Stimulated activated effector memory CD8-positive, alpha-beta T cell treated with anti-CD3 and anti-CD28 coated beads, Interleukin-12 subunit alpha, Interleukin-12 subunit beta, amount 100 ng/mL, for 72 hours (primary cell): ENCODE results near the gene ABR.

ENCODE experiments used
- ATAC-seq: fragments of 150-1000 bp; cut with Tn5 transposase; 2 replicates; pipeline ENCODE4 v1.10.0; 2021
- DNase-seq, 2 donors: peaks; one replicate each; pipeline ENCODE4 v3.0.0; 2021 to 2022; ENCODE audit warnings: low spot score in 2 of 2
- H3K27ac Mint-ChIP-seq: one replicate; pipeline ENCODE4 v1.8.0; 2022; ENCODE audit warnings: mild to moderate bottlenecking, mixed read lengths
- H3K36me3 Mint-ChIP-seq: one replicate; pipeline ENCODE4 v1.8.0; 2022; ENCODE audit warnings: mild to moderate bottlenecking, mixed read lengths
- H3K4me1 Mint-ChIP-seq: one replicate; pipeline ENCODE4 v1.8.0; 2022; ENCODE audit warnings: mixed read lengths
- H3K4me3 Mint-ChIP-seq: one replicate; pipeline ENCODE4 v1.8.0; 2022; ENCODE audit warnings: mild to moderate bottlenecking, mixed read lengths
- H3K9me3 Mint-ChIP-seq: one replicate; pipeline ENCODE4 v1.8.0; 2022; ENCODE audit warnings: mixed read lengths

Gene ABR

DNA sequence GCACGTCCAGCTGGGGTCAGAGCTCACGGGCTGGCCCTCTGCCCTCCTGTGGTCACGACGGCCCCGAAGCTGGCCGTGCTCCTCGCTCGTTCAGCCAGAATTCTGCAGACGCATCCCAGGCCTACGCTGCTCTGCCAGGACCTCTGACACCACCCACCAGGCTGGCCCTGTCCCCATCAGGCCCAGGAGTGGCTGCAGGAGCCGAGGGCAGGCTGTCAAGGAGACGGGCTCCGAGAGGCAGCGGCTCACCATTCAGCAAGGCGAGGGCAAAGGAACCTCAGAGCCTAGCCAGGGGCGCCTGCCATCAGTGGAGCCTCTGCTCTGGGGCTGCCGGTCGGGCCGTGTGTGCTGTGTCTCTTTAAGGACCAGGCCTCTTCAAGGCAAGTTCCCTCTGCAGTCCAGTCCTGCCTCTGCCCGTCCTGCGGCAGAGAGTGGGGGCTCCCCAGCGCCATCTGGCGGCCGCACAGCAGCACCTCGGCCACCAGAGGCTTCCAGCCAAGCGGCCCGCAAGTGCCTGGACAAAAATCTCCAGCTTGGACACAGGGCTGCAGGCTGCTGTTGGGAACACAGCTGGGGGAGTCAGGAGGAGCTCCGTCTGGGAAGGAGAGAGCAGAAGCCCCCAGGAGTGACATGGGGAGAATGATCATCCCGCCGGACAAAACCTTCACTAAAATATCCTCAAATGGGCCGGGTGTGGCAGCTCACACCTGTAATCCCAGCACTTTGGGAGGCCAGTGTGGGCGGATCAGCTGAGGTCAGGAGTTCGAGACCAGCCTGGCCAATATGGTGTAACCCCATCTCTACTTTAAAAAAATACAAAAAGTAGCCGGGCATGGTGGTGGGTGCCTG lies 7.4 kb upstream of the ABR start:
- peak; percentile 82 to 87 for DNase-seq
- Mint-ChIP-seq H3K4me1 (peaks cover 24% of the 10 kb centered on the region), H3K9me3 (no peaks in the 10 kb centered on the region)

DNA sequence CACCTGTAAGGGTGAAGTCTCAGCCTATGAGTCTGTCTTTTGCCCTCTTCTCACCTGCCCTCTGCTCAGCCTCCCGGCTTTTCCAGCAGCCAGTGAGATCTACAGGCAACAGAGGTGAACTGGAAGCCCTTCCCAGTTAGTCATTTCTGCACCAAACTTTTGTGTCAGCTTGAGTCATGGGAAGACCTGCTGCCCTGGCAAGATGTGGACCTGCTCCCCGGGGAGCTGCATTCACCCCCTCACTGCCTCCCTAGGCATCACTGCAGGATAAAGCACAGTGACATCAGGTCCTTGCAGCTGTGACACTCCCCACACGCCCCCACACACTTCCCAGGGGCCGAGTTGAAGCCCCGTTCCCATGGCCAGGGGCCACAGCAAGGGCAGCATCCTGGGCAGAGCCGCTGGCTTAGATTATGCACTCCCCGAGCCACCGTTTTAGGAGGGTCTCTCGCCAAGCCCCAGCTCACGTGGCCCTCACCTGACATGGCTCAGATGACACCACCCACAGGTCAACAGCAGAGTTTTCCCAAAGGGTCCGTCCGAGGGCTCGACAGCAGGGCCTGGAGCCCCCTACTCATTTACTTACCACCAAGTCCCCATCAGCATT lies 6.5 kb upstream of the ABR start:
- H3K36me3 Mint-ChIP-seq, result peaks cover 4% of the 10 kb centered on the region
- no peak overlapping the region for H3K27ac Mint-ChIP-seq
- no peak for DNase-seq
- no peak overlapping the region for H3K4me3 Mint-ChIP-seq
- no peaks in the 10 kb centered on the region for H3K9me3 Mint-ChIP-seq
- no peak for ATAC-seq
- H3K4me1 Mint-ChIP-seq, result peaks cover 24% of the 10 kb centered on the region

More for the DNA sequence above, 7.4 kb upstream of the ABR start:
- Mint-ChIP-seq H3K27ac (peak overlapping the region; percentile 74), H3K4me3 (no peak overlapping the region), H3K36me3 (peaks cover 4% of the 10 kb centered on the region)
- ATAC-seq, result peak; percentile 88

DNA sequence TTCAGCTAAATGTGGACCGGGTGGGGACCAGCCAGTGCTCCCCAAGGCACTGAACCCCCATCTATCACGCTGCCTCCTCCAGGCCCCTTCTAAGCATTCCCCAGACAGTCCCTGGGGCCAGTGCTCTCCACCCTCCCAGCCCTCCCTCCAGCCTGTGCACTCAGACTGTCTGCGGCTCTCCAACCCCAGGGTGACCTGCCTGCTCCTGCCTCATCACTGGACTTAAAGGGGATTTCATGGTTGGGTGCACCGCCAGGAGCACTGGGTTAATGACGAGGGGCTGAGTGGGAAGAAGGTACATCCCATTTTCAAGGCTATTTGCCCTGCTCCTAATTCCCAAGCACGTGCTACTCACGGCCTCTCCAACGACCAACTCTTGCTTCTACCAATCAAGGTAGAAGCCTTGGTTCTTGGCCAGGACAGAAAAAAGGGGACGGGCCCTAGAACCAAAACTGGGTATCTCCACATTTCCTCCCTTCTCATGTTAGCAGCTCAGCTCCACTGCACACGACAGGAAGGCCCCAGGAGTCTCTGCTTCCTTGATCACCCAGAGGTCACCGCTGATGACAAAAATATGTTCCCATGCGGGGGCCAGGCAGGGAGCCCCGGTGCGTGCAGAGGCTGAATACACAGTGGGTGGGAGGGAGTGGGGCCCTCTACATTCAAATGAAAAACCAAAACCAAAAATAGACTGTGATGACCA lies 3.5 kb upstream of the ABR start:
- H3K36me3 Mint-ChIP-seq, result peaks cover 4% of the 10 kb centered on the region
- no peak overlapping the region for H3K27ac Mint-ChIP-seq
- no peaks in the 10 kb centered on the region for H3K9me3 Mint-ChIP-seq
- ATAC-seq (peak; percentile 71), DNase-seq (no peak)
- H3K4me1 Mint-ChIP-seq, result peaks cover 29% of the 10 kb centered on the region
- no peak overlapping the region for H3K4me3 Mint-ChIP-seq

GRCh38 chr17:1182811-1183170 lies 3.0 kb upstream of the ABR start:
- no peak for ATAC-seq
- Mint-ChIP-seq H3K27ac (no peak overlapping the region), H3K9me3 (no peaks in the 10 kb centered on the region), H3K36me3 (peaks cover 4% of the 10 kb centered on the region), H3K4me1 (peaks cover 29% of the 10 kb centered on the region), H3K4me3 (no peak overlapping the region)
- DNase-seq, result no peak

- H3K9me3 Mint-ChIP-seq, result no peaks in the 10 kb centered on the region
- peak overlapping the region; percentile 63 for H3K4me3 Mint-ChIP-seq
- no peak overlapping the region for H3K27ac Mint-ChIP-seq
- peaks cover 21% of the 10 kb centered on the region for H3K4me1 Mint-ChIP-seq
- ATAC-seq (no peak), DNase-seq (no peak)
- H3K36me3 Mint-ChIP-seq, result no peaks in the 10 kb centered on the region
Observed at GRCh38 chr17:1181753-1182137, 2.0 kb upstream of the ABR start.

- peak overlapping the region; percentile 63 for H3K4me3 Mint-ChIP-seq
- peak overlapping the region; percentile 26 for H3K27ac Mint-ChIP-seq
- peaks cover 15% of the 10 kb centered on the region for H3K4me1 Mint-ChIP-seq
- H3K36me3 Mint-ChIP-seq, result no peaks in the 10 kb centered on the region
- DNase-seq (no peak), ATAC-seq (peak; percentile 25)
- H3K9me3 Mint-ChIP-seq, result no peaks in the 10 kb centered on the region
Observed at GRCh38 chr17:1180958-1181752, 1.4 kb upstream of the ABR start.

DNA sequence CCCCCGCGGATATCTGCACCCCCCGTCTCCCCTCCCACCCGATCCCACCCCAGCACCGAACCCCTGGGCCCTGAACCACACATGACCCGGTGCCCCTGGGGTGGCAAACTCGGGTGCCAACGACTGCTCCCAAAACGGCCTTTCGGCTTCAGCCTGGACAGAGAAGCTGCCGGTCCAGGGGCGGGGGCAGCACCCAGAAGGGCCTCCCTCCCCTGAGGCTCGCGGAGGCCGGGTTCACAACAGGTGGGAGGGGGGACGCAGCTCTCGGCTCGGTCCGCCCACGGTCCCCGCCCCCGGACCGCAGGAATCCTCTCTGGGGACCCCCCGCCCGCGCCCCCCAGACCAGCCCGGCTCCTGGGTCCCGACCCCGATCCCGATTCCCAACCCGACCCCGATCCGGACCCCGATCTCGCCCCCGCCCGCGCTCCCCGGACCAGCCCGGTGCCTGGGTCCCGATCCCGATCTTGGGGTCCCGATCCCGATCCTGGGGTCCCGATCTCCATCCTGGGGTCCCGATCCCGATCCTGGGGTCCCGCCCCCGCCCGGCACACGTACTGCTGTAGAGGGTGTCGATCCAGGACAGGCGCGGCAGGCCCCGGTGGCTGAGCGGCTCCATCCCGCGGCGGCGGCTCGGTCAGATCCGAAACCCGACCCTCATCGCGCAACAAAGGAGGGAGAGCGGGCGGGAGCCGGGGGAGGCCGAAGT lies 516 bp downstream of the ABR start:
- H3K36me3 Mint-ChIP-seq, result no peaks in the 10 kb centered on the region
- peak overlapping the region; percentile 67 for H3K27ac Mint-ChIP-seq
- H3K4me3 Mint-ChIP-seq, result peak overlapping the region; percentile 65
- H3K9me3 Mint-ChIP-seq, result no peaks in the 10 kb centered on the region
- ATAC-seq (peak; percentile 31), DNase-seq (peak in 1 of 2 donors; percentile 61)
- peaks cover 13% of the 10 kb centered on the region for H3K4me1 Mint-ChIP-seq

DNA sequence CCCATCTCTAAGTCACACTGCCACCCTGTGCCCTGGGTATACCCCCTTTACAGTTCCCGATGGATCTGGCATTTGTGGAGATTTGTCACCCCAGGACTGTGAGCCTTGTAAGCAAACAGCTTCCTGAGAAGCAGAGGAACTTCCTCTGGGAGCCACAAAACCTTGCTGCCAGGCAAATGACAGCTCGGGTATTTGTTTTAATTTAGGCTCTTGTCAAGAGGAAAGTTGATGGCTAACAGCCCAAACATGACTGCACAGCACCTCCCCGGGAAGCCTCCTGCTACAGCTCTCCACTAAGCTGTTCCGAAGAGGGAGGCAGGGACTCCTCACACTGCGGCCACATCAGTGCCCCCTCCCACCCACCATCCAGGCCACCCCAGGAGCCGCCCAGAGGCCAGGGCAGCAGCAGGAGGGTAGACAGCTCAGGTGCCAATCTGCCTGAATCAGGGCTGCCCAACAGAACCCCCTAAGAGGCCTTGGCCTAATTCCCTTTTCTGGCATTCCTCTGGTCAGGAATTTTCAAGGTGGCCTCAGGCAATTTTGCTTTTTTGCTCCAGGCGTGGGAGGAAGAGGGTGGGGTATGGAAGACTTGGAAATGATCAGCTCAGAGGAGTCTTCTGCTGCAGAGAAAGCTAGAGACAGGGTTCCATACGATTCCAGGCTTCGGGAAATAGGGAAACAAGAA lies 2.6 kb downstream of the ABR start:
- H3K9me3 Mint-ChIP-seq, result no peaks in the 10 kb centered on the region
- peak overlapping the region; percentile 65 for H3K4me3 Mint-ChIP-seq
- H3K27ac Mint-ChIP-seq, result no peak overlapping the region
- peaks cover 14% of the 10 kb centered on the region for H3K4me1 Mint-ChIP-seq
- DNase-seq (no peak), ATAC-seq (no peak)
- no peaks in the 10 kb centered on the region for H3K36me3 Mint-ChIP-seq

- no peaks in the 10 kb centered on the region for H3K9me3 Mint-ChIP-seq
- no peak overlapping the region for H3K27ac Mint-ChIP-seq
- DNase-seq, result no peak
- peaks cover 14% of the 10 kb centered on the region for H3K4me1 Mint-ChIP-seq
- no peak overlapping the region for H3K4me3 Mint-ChIP-seq
- ATAC-seq, result no peak
- no peaks in the 10 kb centered on the region for H3K36me3 Mint-ChIP-seq
Observed at GRCh38 chr17:1174263-1174880, 5.4 kb downstream of the ABR start.

DNA sequence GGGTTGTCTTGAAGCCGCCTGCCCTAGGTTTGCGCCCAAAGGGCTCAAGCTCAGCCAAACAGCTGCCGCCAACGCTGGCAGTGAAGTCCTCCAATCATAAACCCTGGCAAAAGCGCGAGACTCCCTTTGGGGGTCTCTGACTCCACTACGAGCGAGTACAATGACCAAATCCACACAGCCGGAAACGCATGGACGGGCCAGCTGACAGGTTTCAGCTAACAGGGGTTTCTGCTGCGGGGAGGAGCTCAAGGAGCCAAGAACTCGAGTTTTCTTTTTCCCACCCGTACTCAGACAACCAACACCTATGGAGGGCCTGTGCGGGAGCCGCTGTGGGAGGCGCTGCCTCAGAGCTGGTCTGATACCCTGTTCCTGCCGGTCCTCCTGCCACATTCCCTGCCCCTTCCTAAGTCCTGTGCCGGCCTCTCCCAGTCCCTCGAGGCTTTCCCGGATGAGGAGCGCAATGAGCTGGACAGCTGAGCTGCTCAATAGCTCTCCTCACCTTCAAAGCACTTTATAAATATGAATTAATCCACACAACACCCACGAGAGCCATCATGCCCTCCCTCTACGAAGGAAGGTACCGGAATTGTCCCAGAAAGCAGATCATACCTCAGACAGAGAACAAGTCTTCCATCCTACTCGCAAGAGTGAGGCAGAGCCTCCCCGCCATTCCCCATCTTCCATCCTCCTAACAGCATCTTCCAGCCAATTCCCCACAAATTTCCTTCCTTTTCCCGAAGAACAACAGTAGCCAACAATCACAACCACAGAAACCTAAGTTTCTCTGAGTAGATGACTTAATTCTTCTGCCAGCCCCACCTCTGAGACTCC lies 6.1 kb downstream of the ABR start:
- Mint-ChIP-seq H3K4me3 (no peak overlapping the region), H3K9me3 (no peaks in the 10 kb centered on the region), H3K36me3 (no peaks in the 10 kb centered on the region), H3K27ac (no peak overlapping the region), H3K4me1 (peaks cover 12% of the 10 kb centered on the region)
- DNase-seq, result no peak
- ATAC-seq, result peak; percentile 24

GRCh38 chr17:1171953-1172352 lies 7.8 kb downstream of the ABR start:
- Mint-ChIP-seq H3K4me1 (peaks cover 9% of the 10 kb centered on the region), H3K9me3 (no peaks in the 10 kb centered on the region), H3K36me3 (no peaks in the 10 kb centered on the region), H3K4me3 (no peak overlapping the region), H3K27ac (no peak overlapping the region)
- no peak for DNase-seq
- ATAC-seq, result no peak

DNA sequence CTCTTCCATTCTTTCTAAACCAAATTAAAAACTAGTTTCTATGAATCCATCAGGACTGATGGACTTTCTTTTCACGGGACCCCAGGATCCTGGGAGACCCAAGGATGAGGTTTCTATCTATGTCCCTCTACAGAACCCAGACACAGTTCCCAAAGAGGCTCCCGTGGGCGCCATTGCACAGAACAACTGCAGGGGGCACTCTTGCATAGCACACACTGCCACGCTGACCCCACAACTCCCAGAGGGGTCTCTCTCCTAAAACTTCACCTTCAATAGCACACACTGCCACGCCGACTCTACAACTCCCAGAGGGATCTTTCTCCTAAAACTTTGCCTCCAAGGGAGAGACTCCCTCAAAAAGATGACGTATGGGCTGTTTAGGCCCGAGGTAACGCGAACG lies 9.0 kb downstream of the ABR start:
- H3K36me3 Mint-ChIP-seq, result no peaks in the 10 kb centered on the region
- H3K9me3 Mint-ChIP-seq, result no peaks in the 10 kb centered on the region
- no peak overlapping the region for H3K4me3 Mint-ChIP-seq
- no peak overlapping the region for H3K27ac Mint-ChIP-seq
- peaks cover 9% of the 10 kb centered on the region for H3K4me1 Mint-ChIP-seq
- ATAC-seq (no peak), DNase-seq (no peak)

DNA sequence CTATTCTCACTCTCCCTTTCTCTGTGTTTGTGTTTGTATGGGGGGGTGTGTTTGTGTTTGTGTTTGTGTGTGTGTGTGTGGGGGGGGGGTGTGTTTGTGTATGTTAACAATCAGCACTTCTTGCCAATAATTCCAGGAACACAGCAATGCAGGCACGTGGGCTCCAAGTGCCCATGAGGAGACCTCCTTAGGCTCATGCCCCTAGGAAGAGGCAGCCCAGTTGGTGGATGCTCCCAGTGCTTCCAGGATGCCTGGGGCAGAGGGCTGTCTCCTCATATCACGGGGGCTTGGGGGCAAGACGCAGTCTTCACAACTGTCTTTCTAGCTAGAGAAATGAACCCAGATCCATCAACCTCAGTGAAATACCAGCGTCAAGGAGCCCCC lies 9.9 kb downstream of the ABR start:
- DNase-seq, result no peak
- no peaks in the 10 kb centered on the region for H3K36me3 Mint-ChIP-seq
- ATAC-seq, result no peak
- H3K27ac Mint-ChIP-seq, result no peak overlapping the region
- peaks cover 9% of the 10 kb centered on the region for H3K4me1 Mint-ChIP-seq
- no peaks in the 10 kb centered on the region for H3K9me3 Mint-ChIP-seq
- no peak overlapping the region for H3K4me3 Mint-ChIP-seq
